Endothelial cell (in vitro differentiated cells): ENCODE results near the gene NKX6-2. TPM values are rescaled to one million over a fixed set of nuclear protein-coding genes. Genes with fewer than 3 reads are reported as not detected.

Experiments used
- DNase-seq: peaks from one replicate; pipeline ENCODE4 v3.0.0; 2021; ENCODE audit warnings: low spot score
- H3K27ac Mint-ChIP-seq: one replicate; pipeline ENCODE4 v1.8.0; 2021; ENCODE audit warnings: mixed read lengths, inconsistent platforms; ENCODE audit not compliant: unreplicated experiment
- H3K27me3 Mint-ChIP-seq: one replicate; pipeline ENCODE4 v1.8.0; 2021; ENCODE audit warnings: mild to moderate bottlenecking, moderate library complexity, mixed read lengths, inconsistent platforms; ENCODE audit not compliant: unreplicated experiment
- H3K36me3 Mint-ChIP-seq: one replicate; pipeline ENCODE4 v1.8.0; 2021; ENCODE audit warnings: mild to moderate bottlenecking, low read depth, mixed read lengths, inconsistent platforms; ENCODE audit not compliant: unreplicated experiment
- H3K4me1 Mint-ChIP-seq: one replicate; pipeline ENCODE4 v1.8.0; 2021; ENCODE audit warnings: mild to moderate bottlenecking, mixed read lengths, inconsistent platforms; ENCODE audit not compliant: unreplicated experiment
- H3K4me3 Mint-ChIP-seq: one replicate; pipeline ENCODE4 v1.8.0; 2021; ENCODE audit warnings: mild to moderate bottlenecking, mixed read lengths, inconsistent platforms; ENCODE audit not compliant: unreplicated experiment
- H3K9me3 Mint-ChIP-seq: one replicate; pipeline ENCODE4 v1.8.0; 2021; ENCODE audit warnings: mixed read lengths, inconsistent platforms; ENCODE audit not compliant: unreplicated experiment
- total RNA-seq: library from RNA; stranded (reverse); fragmentation: NEBNext Ultra II Directional; extraction: Animal tissue kit (Norgen Biotek cat#: 25700); gene quantifications from one replicate; pipeline ENCODE4 v1.2.1, GENCODE V29; 2021; ENCODE audit not compliant: unreplicated experiment
- TF ChIP-seq, protein P1 (sequence below): fragments of 200-600 bp; sonication (generic); IDR thresholded peaks from one replicate; pipeline ENCODE4 v1.5.0; 2021; ENCODE audit warnings: antibody characterized with exemption; ENCODE audit not compliant: unreplicated experiment

NKX6-2 gene
- total RNA-seq, 1 donor from 2014 or later = not detected

- Mint-ChIP-seq H3K9me3 (no peaks in the 10 kb centered on the region), H3K4me1 (no peaks in the 10 kb centered on the region), H3K27me3 (peaks cover 10% of the 10 kb centered on the region), H3K36me3 (peaks cover 27% of the 10 kb centered on the region), H3K27ac (no peak overlapping the region), H3K4me3 (no peak overlapping the region)
- TF ChIP-seq, protein P1, sequence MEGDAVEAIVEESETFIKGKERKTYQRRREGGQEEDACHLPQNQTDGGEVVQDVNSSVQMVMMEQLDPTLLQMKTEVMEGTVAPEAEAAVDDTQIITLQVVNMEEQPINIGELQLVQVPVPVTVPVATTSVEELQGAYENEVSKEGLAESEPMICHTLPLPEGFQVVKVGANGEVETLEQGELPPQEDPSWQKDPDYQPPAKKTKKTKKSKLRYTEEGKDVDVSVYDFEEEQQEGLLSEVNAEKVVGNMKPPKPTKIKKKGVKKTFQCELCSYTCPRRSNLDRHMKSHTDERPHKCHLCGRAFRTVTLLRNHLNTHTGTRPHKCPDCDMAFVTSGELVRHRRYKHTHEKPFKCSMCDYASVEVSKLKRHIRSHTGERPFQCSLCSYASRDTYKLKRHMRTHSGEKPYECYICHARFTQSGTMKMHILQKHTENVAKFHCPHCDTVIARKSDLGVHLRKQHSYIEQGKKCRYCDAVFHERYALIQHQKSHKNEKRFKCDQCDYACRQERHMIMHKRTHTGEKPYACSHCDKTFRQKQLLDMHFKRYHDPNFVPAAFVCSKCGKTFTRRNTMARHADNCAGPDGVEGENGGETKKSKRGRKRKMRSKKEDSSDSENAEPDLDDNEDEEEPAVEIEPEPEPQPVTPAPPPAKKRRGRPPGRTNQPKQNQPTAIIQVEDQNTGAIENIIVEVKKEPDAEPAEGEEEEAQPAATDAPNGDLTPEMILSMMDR = no peak
- DNase-seq = no peak
These were observed 33.0 kb downstream of the NKX6-2 start for GRCh38 chr10:132752961-132753360.

DNA sequence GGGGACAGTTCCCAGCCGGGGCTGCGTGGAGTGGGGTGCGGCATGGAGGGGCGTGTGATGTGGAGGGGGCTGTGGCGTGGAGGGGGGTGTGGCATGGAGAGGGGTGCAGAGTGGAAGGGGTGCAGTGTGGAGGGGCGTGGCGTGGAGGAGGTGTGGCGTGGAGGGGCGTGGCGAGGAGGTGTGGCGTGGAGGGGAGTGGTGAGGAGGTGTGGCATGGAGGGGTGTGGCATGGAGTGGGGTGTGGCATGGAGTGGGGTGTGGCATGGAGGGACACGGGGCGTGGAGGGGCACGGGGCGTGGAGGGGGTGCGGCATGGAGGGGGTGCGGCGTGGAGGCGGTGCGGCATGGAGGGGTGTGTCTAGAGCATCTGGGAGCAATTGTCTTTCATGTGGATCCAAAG, 33.6 kb downstream of the NKX6-2 start:
- no peak for DNase-seq
- TF ChIP-seq, protein P1 = no peak
- no peaks in the 10 kb centered on the region for H3K4me1 Mint-ChIP-seq
- no peak overlapping the region for H3K4me3 Mint-ChIP-seq
- H3K36me3 Mint-ChIP-seq = peaks cover 27% of the 10 kb centered on the region
- H3K27me3 Mint-ChIP-seq = peaks cover 9% of the 10 kb centered on the region
- H3K9me3 Mint-ChIP-seq = no peaks in the 10 kb centered on the region
- no peak overlapping the region for H3K27ac Mint-ChIP-seq

DNA sequence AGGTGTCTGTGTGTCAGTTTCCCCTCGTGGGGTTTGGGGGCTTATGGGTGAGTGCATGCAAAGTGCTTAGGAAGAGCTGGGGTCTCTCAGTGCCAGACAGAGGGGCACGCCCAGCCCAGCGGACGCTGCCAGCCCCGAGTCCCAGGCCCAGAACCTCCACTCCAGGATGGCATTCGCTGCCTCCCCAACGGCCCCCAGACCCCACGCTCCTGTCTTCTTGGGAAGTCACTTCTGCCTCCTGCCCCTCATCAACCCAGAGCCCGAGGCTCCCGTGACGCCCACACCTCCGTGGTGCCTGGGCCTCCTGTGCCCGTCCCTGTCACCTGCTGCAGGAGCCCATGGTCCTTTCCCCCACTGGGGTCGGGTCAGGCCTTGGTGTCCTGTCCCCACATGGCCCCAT, 35.0 kb downstream of the NKX6-2 start:
- peaks cover 9% of the 10 kb centered on the region for H3K27me3 Mint-ChIP-seq
- DNase-seq = no peak
- H3K27ac Mint-ChIP-seq = no peak overlapping the region
- peaks cover 24% of the 10 kb centered on the region for H3K36me3 Mint-ChIP-seq
- H3K4me1 Mint-ChIP-seq = no peaks in the 10 kb centered on the region
- H3K9me3 Mint-ChIP-seq = no peaks in the 10 kb centered on the region
- H3K4me3 Mint-ChIP-seq = no peak overlapping the region
- TF ChIP-seq, protein P1 = no peak

- Mint-ChIP-seq H3K4me3 (no peak overlapping the region), H3K4me1 (no peaks in the 10 kb centered on the region), H3K9me3 (no peaks in the 10 kb centered on the region), H3K27ac (no peak overlapping the region), H3K36me3 (peaks cover 11% of the 10 kb centered on the region), H3K27me3 (peaks cover 3% of the 10 kb centered on the region)
- TF ChIP-seq, protein P1 = no peak
- no peak for DNase-seq
These were observed 36.6 kb downstream of the NKX6-2 start for GRCh38 chr10:132749371-132749795.

GRCh38 chr10:132748545-132749370, 37.2 kb downstream of the NKX6-2 start:
- H3K36me3 Mint-ChIP-seq = peaks cover 9% of the 10 kb centered on the region
- no peak for DNase-seq
- peaks cover 3% of the 10 kb centered on the region for H3K27me3 Mint-ChIP-seq
- no peak overlapping the region for H3K4me3 Mint-ChIP-seq
- no peak overlapping the region for H3K27ac Mint-ChIP-seq
- TF ChIP-seq, protein P1 = no peak
- no peaks in the 10 kb centered on the region for H3K9me3 Mint-ChIP-seq
- no peaks in the 10 kb centered on the region for H3K4me1 Mint-ChIP-seq
